OCI-LY7 (cell line): ENCODE results near the gene BRSK2. TPM values are rescaled to one million over a fixed set of nuclear protein-coding genes. Genes with fewer than 3 reads are reported as not detected.

Experiments used
- BruUV-seq: library from RNA; stranded (reverse); fragments of 400-500 nt; replicated peaks from 2 replicates; lab custom pipeline; 2021; lab: Mats Ljungman, UMichigan
- CTCF ChIA-PET: fragments of 300-600 bp; sonication (Branson Sonifier 250); formaldehyde crosslinking; loops from one replicate; lab custom pipeline; 2022; ENCODE audit warnings: antibody characterized with exemption; ENCODE audit not compliant: unreplicated experiment; lab: Charles Lee
- POLR2A ChIA-PET: fragments of 300-600 bp; sonication (Branson Sonifier 250); formaldehyde crosslinking; loops from one replicate; lab custom pipeline; 2022; ENCODE audit warnings: antibody characterized with exemption; lab: Charles Lee
- DNase-seq: peaks from one replicate; pipeline ENCODE4 v3.0.0-alpha.2; 2015; ENCODE audit warnings: low spot score
- H2AFZ ChIP-seq: fragments of 200-600 bp; sonication (generic), shearing (Covaris generic); 2 replicates; pipeline ENCODE4 v1.6.1; 2014; ENCODE audit warnings: mild to moderate bottlenecking, antibody characterized with exemption, low read length, moderate library complexity
- H3K27ac ChIP-seq: fragments of 200-600 bp; sonication (generic); 2 replicates; pipeline ENCODE4 v1.5.1; 2014; ENCODE audit warnings: mixed run types, low read depth, mild to moderate bottlenecking, moderate library complexity, low read length, inconsistent platforms; ENCODE audit not compliant: poor library complexity, severe bottlenecking
- H3K36me3 ChIP-seq: fragments of 200-600 bp; sonication (generic); 2 replicates; pipeline ENCODE4 v1.6.1; 2014; ENCODE audit warnings: mild to moderate bottlenecking, antibody characterized with exemption, low read length, moderate library complexity, mixed read lengths; ENCODE audit not compliant: insufficient read depth
- H3K4me1 ChIP-seq: fragments of 200-600 bp; sonication (generic); 2 replicates; pipeline ENCODE4 v1.5.1; 2014; ENCODE audit warnings: mild to moderate bottlenecking, low read length; ENCODE audit not compliant: insufficient read depth, poor library complexity, severe bottlenecking
- H3K4me2 ChIP-seq: fragments of 200-600 bp; sonication (generic); 2 replicates; pipeline ENCODE4 v1.6.1; 2014; ENCODE audit warnings: mild to moderate bottlenecking, low read length
- H3K4me3 ChIP-seq: fragments of 200-600 bp; sonication (generic); 2 replicates; pipeline ENCODE4 v1.5.1; 2014; ENCODE audit warnings: mild to moderate bottlenecking, low read depth, low read length; ENCODE audit not compliant: poor library complexity, severe bottlenecking
- H3K79me2 ChIP-seq: fragments of 200-600 bp; sonication (generic); 2 replicates; pipeline ENCODE4 v1.6.1; 2016; ENCODE audit warnings: low read depth, mild to moderate bottlenecking, low read length, moderate library complexity, mixed read lengths; ENCODE audit not compliant: insufficient read depth
- H3K9me2 ChIP-seq: fragments of 200-600 bp; sonication (generic); 2 replicates; pipeline ENCODE4 v1.6.1; 2016; ENCODE audit warnings: mild to moderate bottlenecking, low read length, mixed read lengths; ENCODE audit not compliant: insufficient read depth
- H3K9me3 ChIP-seq: fragments of 200-600 bp; sonication (generic); 2 replicates; pipeline ENCODE4 v1.6.1; 2014; ENCODE audit warnings: mild to moderate bottlenecking, mixed run types, low read length, mixed read lengths
- H4K20me1 ChIP-seq: fragments of 200-600 bp; sonication (generic); 2 replicates; pipeline ENCODE4 v1.6.1; 2014; ENCODE audit warnings: mild to moderate bottlenecking, antibody characterized with exemption, low read length, moderate library complexity, mixed read lengths; ENCODE audit not compliant: insufficient read depth
- CTCF ChIP-seq: fragments of 200-600 bp; sonication (generic); conservative IDR thresholded peaks from 2 replicates; pipeline ENCODE4 v1.5.1; 2014; ENCODE audit warnings: mild to moderate bottlenecking, antibody characterized with exemption, low read length, moderate library complexity, mixed read lengths
- EZH2phosphoT487 ChIP-seq: fragments of 200-600 bp; sonication (generic); IDR thresholded peaks from 2 replicates; pipeline ENCODE4 v1.6.1; 2018; ENCODE audit warnings: low read depth, borderline replicate concordance, mild to moderate bottlenecking, mixed run types, antibody characterized with exemption, low read length, moderate library complexity, mixed read lengths
- intact Hi-C: fragments of 100-400 bp; cut with micrococcal nuclease; formaldehyde crosslinking; loops from one replicate; pipeline ENCODE4 v1.10.0; 2022; ENCODE audit not compliant: unreplicated experiment
- total RNA-seq, 2 experiments: library from RNA; depleted of rRNA in 1 of 2; stranded (reverse); fragments of >200 nt in 1 of 2; shearing (Covaris generic) in 1 of 2; gene quantifications; 2 replicates each; pipeline ENCODE4 v1.2.3, GENCODE V29; 2014 to 2022

Gene BRSK2
- total RNA-seq, 2 experiments from 2014 or later: not detected

DNA sequence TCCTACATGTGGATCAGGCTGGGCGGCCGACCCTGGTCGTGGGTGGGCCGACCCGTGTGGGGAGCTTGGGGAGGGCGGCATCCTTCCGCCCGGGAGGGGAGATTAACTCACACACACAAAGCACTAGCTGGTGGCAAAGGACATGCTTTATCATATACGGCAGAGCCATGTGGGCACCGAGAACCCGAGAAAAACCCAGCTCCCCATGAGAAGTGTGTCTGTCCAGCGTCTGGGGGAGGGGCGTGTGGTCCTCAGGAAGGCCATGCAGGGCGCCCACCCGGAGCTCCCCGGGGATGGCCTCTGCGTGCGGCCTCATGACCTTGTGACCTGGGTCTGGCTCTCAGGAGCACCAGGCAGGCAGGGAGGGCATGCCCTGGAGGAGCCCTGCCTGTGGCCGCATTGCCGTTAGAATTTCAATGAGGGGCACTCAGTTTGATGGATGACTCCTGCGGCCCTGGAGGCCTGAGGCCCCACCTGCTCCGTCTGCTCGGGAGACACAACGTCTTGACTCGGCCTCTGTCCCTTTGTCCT, 40.9 kb upstream of the BRSK2 start:
- CTCF ChIA-PET: no interaction called here
- no peaks in the 10 kb centered on the region for H3K36me3 ChIP-seq
- BruUV-seq: no TSS peak

GRCh38 chr11:1349327-1350041, 40.2 kb upstream of the BRSK2 start:
- Histone ChIP-seq H4K20me1 (no peaks in the 10 kb centered on the region), H3K4me3 (no peak overlapping the region), H3K4me2 (no peak overlapping the region), H3K9me3 (no peaks in the 10 kb centered on the region), H3K27ac (no peak overlapping the region), H3K4me1 (no peaks in the 10 kb centered on the region), H3K9me2 (no peaks in the 10 kb centered on the region), H2AFZ (no peak overlapping the region), H3K79me2 (no peaks in the 10 kb centered on the region), H3K36me3 (no peaks in the 10 kb centered on the region)
- ChIA-PET POLR2A (no interaction called here), CTCF (no interaction called here)
- TF ChIP-seq EZH2phosphoT487: no peak
- TF ChIP-seq CTCF: no peak
- BruUV-seq: no TSS peak
- intact Hi-C loops: no loop called here
- no peak for DNase-seq

More for the DNA sequence above, 40.9 kb upstream of the BRSK2 start:
- Histone ChIP-seq H2AFZ (no peak overlapping the region), H3K4me3 (no peak overlapping the region), H3K27ac (no peak overlapping the region), H3K79me2 (no peaks in the 10 kb centered on the region), H4K20me1 (no peaks in the 10 kb centered on the region), H3K4me1 (no peaks in the 10 kb centered on the region), H3K4me2 (no peak overlapping the region), H3K9me2 (no peaks in the 10 kb centered on the region), H3K9me3 (no peaks in the 10 kb centered on the region)
- intact Hi-C loops: no loop called here
- POLR2A ChIA-PET: no interaction called here
- DNase-seq: no peak
- no peak for TF ChIP-seq CTCF
- no peak for TF ChIP-seq EZH2phosphoT487

DNA sequence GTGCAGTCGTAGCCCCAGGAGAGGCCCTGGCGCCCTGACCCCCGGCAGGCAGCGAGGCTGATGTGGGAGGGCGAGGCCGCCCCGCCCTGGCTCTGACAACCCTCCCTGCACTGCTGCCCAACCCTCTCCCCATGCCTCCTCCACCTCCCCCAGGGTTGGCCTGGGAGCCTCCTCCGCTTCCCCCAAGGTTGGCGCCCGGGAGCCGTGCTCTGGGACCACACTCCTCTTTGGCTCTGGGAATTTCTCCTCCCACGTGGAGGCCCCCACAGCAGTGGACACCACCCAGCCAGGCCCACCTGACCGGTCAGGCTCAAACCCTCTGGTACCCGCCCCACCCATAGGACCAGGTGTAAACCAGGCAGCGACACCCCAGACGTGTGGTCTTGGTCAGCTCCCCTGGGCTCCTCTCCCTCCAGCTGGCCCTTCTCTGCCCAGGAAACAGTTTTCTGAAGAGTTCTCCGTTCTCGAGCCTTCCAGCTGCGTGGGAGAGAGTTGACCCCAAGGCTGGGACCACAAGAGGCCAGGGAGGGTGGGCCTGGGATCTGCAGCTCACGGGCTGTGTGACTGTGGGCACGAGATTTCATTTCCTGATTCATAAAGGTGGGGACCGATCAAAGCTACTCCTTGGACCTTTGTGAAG, 39.5 kb upstream of the BRSK2 start:
- H3K79me2 ChIP-seq: no peaks in the 10 kb centered on the region
- DNase-seq: no peak
- H3K9me2 ChIP-seq: no peaks in the 10 kb centered on the region
- no peaks in the 10 kb centered on the region for H4K20me1 ChIP-seq
- H3K36me3 ChIP-seq: no peaks in the 10 kb centered on the region
- no peak overlapping the region for H3K27ac ChIP-seq
- H3K4me1 ChIP-seq: no peaks in the 10 kb centered on the region
- no TSS peak for BruUV-seq
- CTCF ChIA-PET: no interaction called here
- H3K9me3 ChIP-seq: no peaks in the 10 kb centered on the region
- intact Hi-C loops: no loop called here
- H2AFZ ChIP-seq: no peak overlapping the region
- H3K4me2 ChIP-seq: no peak overlapping the region
- no peak for TF ChIP-seq CTCF
- no peak for TF ChIP-seq EZH2phosphoT487
- POLR2A ChIA-PET: interaction anchor here (0.5 kb wide), 1 partner anchor 214 kb away, joined by 3 read pairs; no protein-coding TSS in a partner anchor
- H3K4me3 ChIP-seq: no peak overlapping the region
